ENCODE data around the gene MTX2.

DNA sequence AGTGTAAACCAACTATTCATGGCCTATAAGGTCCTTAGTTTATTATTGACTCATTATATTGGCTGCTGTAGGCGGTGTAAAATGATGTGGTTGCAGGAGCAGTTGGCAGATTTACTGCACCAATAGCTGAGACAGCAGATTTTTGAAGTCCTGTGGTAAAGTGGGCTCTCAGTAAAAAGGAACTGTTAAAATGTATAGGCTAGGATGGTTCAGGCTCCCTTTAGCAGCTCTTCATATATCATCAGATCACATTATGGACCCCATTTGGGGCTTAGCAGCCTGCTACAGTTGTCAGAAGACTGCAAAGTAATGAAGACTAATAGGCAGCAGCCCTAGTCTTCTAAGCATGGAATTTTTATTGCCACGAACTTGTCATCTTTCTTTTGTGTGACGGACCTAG, 27.8 kb downstream of the MTX2 start:
- no peak for TF ChIP-seq REST (IDR thresholded peaks at IDR 0.05; ENCODE audit: insufficient read depth in 1 of 2, low read depth in 2 of 2, low read length in 1 of 2)
- TF ChIP-seq, protein P1, sequence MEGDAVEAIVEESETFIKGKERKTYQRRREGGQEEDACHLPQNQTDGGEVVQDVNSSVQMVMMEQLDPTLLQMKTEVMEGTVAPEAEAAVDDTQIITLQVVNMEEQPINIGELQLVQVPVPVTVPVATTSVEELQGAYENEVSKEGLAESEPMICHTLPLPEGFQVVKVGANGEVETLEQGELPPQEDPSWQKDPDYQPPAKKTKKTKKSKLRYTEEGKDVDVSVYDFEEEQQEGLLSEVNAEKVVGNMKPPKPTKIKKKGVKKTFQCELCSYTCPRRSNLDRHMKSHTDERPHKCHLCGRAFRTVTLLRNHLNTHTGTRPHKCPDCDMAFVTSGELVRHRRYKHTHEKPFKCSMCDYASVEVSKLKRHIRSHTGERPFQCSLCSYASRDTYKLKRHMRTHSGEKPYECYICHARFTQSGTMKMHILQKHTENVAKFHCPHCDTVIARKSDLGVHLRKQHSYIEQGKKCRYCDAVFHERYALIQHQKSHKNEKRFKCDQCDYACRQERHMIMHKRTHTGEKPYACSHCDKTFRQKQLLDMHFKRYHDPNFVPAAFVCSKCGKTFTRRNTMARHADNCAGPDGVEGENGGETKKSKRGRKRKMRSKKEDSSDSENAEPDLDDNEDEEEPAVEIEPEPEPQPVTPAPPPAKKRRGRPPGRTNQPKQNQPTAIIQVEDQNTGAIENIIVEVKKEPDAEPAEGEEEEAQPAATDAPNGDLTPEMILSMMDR (IDR thresholded peaks at IDR 0.05), result no peak

Measured in Panc1 (cell line).